ENCODE measurements around the gene CCM2.

GRCh38 chr7:44981035-44981706, 18.8 kb upstream of the CCM2 start:
- TF ChIP-seq CTCF (conservative IDR thresholded peaks at IDR 0.05; ENCODE audit: low read length) (peak; percentile 42; the same call in 1 of the 2 replicates), EZH2phosphoT487 (IDR thresholded peaks at IDR 0.05; ENCODE audit: borderline replicate concordance, low read depth, low read length) (no peak)
